ENCODE measurements around the gene TH. TPM values are rescaled to one million over a fixed set of nuclear protein-coding genes. Genes with fewer than 3 reads are reported as not detected.

The TH gene
- polyA plus RNA-seq, 2 of the 4 experiments (the other 2 are of a cell fraction) = not detected

- TF ChIP-seq HMGXB4 (CRISPR knock-in tag; IDR thresholded peaks at IDR 0.05; ENCODE audit: borderline replicate concordance) = no peak
These were observed 34.2 kb downstream of the TH start (continued) for GRCh38 chr11:2137202-2138067.

- no peak overlapping the region for H3K27ac ChIP-seq
- DNase-seq (ENCODE audit: low read depth in 1 of 2, low spot score in 1 of 2) (no peak), FAIRE-seq (no peak), ATAC-seq (peak in 1 of 2 experiments; percentile 26; a peak in 3 of 6 replicates)
- no peak for TF ChIP-seq EHMT2 (IDR thresholded peaks at IDR 0.05; ENCODE audit: low read depth)
- TF ChIP-seq GATA3 (IDR thresholded peaks at IDR 0.05; ENCODE audit: borderline replicate concordance) = no peak
- no peak for TF ChIP-seq MAX (IDR thresholded peaks at IDR 0.05)
- no peak overlapping the region for H3K4me3 ChIP-seq
- CTCF ChIA-PET = interaction anchor here (2.5 to 12.1 kb wide), 2 partner anchors 14 to 99 kb away, joined by 14 to 152 read pairs; no protein-coding TSS in a partner anchor
- POLR2A ChIA-PET = no interaction called here
- no peak overlapping the region; the same call in 2 of the 3 replicates for H3K4me2 ChIP-seq
- 93% methylated on average over 8 of the region's 8 CpGs for WGBS (ENCODE audit: missing lambda C conversion rate)
- H3K9me3 ChIP-seq = no peaks in the 10 kb centered on the region
- peaks cover 14% of the 10 kb centered on the region for H3K4me1 ChIP-seq
These were observed 34.7 kb downstream of the TH start for GRCh38 chr11:2136952-2137201.

GRCh38 chr11:2136209-2136951 lies 35.2 kb downstream of the TH start:
- ATAC-seq (no peak), DNase-seq (ENCODE audit: low read depth in 1 of 2, low spot score in 1 of 2) (no peak), FAIRE-seq (no peak)
- CTCF ChIA-PET = interaction anchor here (0.8 to 12.1 kb wide), 4 partner anchors 7 to 485 kb away, joined by 3 to 152 read pairs (median 10); no protein-coding TSS in a partner anchor
- TF ChIP-seq FOSB (CRISPR knock-in tag; IDR thresholded peaks at IDR 0.05) (no peak), CHD4 (IDR thresholded peaks at IDR 0.05; ENCODE audit: borderline replicate concordance) (no peak), JUN (IDR thresholded peaks at IDR 0.05) (no peak), ZC3H11A (IDR thresholded peaks at IDR 0.05) (no peak), EHMT2 (IDR thresholded peaks at IDR 0.05; ENCODE audit: low read depth) (no peak), EHF (CRISPR knock-in tag; IDR thresholded peaks at IDR 0.05) (no peak), NPAS2 (CRISPR knock-in tag; IDR thresholded peaks at IDR 0.05; ENCODE audit: borderline replicate concordance) (no peak)
- 87% methylated on average over 20 of the region's 24 CpGs for WGBS (ENCODE audit: missing lambda C conversion rate)
- peaks cover 14% of the 10 kb centered on the region for H3K4me1 ChIP-seq
- no peak overlapping the region for H3K27ac ChIP-seq
- H3K9me3 ChIP-seq = no peaks in the 10 kb centered on the region
- POLR2A ChIA-PET = no interaction called here
- no peak overlapping the region for H3K4me3 ChIP-seq
- H3K4me2 ChIP-seq = no peak overlapping the region

GRCh38 chr11:2135648-2136201 lies 35.9 kb downstream of the TH start:
- DNase-seq (ENCODE audit: low read depth in 1 of 2, low spot score in 1 of 2) (no peak), FAIRE-seq (no peak), ATAC-seq (no peak)
- H3K27ac ChIP-seq = no peak overlapping the region
- 90% methylated on average over 13 of the region's 14 CpGs for WGBS (ENCODE audit: missing lambda C conversion rate)
- CTCF ChIA-PET = interaction anchor here (0.8 to 12.1 kb wide), 4 partner anchors 8 to 485 kb away, joined by 3 to 152 read pairs (median 10); no protein-coding TSS in a partner anchor
- H3K9me3 ChIP-seq = no peaks in the 10 kb centered on the region
- TF ChIP-seq RNF2 (IDR thresholded peaks at IDR 0.05; ENCODE audit: borderline replicate concordance, low read depth) (no peak), NPAS2 (CRISPR knock-in tag; IDR thresholded peaks at IDR 0.05; ENCODE audit: borderline replicate concordance) (no peak), E2F6 (IDR thresholded peaks at IDR 0.05; ENCODE audit: borderline replicate concordance, low read depth) (no peak), ZSCAN20 (CRISPR knock-in tag; IDR thresholded peaks at IDR 0.05) (no peak), SREBF2 (IDR thresholded peaks at IDR 0.05) (no peak)
- H3K4me2 ChIP-seq = no peak overlapping the region
- POLR2A ChIA-PET = no interaction called here
- H3K4me1 ChIP-seq = peaks cover 14% of the 10 kb centered on the region
- no peak overlapping the region for H3K4me3 ChIP-seq

Data from A549 (cell line).